HG02642 (cell line): ENCODE results near the gene PDK2.

Experiments used
- ATAC-seq: cut with Tn5 transposase; IDR thresholded peaks from one replicate; pipeline ENCODE4 v1.9.1; 2021; ENCODE audit warnings: mild to moderate bottlenecking; ENCODE audit not compliant: unreplicated experiment, poor library complexity

Gene PDK2

DNA sequence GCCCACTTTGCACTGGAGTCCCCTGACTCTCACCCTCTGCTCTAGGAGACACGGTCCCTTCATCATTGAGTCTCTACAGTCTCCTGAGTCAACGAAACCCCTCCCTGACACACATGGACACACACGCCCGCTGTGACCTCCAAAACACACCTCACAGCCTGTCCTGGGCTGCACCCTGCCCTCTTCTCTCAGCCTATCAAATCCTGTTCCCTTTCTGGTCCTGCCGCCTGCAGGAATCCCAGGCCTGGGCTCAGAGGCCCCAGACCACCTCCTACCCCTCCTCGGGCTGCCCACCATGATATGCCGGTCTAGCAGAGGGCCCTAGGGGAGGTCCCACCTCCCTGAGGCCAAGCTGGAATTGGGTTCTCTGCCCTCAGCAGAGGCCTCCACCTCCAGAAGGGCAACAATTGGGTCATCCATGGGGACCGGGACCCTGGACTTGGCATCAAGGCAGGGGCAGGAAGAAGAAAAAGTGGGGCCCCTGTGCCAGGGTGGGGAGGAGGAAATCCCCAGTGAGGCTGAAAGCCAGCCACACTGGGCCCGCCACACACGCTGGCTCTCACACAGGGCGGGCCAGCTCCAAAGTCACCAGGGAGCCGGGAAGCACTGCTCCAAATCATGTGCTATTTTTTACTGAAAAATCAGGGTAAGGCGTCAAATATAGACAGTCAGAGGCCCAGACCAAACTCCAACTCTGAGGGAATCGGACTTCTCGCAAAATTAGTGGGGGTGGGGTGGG is 51.9 kb downstream of the PDK2 start:
- ATAC-seq, result no peak

DNA sequence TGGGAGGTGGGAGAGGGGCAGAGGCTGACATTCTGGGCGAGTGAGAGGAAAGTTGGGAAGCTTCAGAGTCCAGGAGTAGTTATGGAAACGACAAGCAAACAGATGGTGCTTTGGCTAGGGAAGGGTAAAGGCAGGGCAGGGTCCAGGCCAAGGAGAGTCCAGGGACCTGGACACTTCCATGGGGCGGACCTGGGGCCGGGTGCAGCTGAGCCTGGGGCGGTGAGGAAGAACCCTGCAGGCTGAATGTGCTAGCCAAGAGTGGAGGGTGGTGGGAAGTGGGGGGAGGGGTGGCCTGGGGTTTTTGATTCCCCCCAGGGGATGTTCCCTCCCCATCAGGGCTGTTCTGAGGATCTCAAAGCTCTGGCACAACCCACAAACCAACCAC is 52.7 kb downstream of the PDK2 start:
- no peak for ATAC-seq

DNA sequence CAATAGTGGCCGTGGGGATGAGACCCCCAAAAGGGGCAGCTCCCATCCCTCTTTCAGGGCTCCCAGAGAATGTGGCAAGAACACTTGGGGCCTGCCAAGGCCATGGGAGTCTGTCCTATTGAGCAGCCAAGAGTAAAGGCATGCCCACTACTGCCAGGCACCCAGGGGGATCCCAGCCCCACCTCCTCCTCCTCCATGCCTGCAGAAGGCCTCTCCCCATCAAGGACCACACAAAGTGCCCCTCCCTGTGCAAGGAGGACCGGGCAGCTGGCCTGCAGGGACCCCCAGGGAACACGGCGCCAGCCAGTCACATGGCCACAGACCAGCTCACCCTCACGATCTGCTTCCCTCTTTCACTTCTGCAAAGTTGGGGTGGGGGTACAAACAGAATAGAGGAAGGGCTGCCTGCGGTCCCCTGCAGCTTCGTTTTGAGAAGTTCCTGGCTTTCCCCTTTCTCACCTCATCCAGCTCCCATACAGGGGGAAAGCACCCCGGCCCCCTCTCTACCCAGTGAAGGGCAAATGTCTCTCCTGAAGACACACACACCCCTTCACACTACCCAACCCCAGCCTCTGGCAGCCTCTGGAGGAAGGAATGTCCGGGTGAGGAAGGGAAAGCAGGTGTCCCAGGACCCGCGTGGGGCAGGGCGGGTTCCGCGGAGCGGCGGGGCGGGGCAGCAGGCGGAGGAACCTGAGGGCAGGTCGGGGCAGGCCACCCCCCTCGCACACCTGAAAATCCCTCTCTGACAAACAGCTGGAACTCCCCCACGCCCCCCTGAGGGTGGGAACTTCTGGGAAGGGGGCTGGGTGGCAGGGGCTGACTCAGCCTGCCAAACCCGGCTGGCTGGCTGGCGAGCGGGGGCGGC is 53.3 kb downstream of the PDK2 start:
- ATAC-seq, result peak; percentile 33

DNA sequence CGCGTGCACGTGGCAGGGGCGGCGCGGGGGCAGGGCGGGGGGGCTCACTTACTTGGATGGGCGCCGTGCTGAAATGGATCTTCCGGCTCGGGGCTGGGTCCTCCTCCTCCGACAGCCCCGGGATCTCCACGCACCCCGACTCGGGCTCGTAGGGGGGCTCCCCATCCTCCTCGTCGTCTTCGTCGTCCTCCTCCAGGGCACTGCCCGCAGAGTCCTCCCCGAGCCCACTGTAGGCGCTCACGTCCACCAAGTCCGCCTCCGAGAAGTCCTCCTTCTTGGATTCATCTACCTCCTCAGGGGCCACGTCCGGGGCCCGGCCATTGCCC is 53.9 kb downstream of the PDK2 start:
- ATAC-seq, result no peak

DNA sequence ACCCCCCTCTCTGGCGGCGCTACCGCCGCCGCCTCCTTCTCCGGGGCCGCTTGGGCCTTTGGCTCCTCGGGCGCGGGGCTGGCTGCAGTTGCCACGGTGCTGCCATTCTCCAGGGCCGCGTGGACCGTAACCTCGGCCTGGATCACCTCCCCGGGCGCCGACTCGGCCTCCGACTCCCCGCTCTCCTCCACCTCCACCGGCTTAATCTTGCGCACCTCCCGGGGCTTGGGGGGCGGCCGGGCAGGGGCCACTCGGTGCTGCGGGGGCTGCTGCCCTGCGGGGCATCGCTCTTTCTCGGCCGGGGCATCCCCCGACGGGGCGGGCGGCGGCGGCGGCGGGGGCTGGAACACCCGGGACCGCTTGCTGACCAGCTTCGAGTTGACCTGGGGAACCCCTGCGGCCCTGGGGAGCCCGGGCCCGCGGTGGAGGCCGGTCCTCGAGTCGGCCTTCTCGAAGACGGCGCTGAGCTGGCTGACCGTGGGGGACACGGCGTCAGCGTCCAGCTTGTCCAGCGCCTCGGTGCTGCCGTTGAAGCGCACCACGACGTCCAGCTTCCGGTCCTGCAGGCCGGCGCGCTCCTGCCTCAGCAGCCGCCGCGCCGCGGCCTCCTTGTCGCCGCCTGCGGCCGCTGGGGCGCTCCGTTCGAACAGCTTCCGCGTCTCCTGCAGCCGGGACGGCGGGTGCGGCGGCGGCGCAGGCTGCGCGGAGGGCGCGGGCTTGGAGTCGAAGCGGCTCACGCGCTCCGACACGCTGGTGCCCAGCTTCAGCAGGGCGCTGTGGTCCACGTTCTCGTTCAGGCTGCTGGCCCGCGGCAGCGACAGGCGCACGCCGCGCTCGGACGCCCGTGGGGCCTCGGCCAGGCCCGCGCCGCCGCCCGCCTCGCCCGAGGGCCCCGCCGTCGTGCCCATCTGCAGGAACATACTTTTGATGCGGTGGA is 54.5 kb downstream of the PDK2 start:
- no peak for ATAC-seq

DNA sequence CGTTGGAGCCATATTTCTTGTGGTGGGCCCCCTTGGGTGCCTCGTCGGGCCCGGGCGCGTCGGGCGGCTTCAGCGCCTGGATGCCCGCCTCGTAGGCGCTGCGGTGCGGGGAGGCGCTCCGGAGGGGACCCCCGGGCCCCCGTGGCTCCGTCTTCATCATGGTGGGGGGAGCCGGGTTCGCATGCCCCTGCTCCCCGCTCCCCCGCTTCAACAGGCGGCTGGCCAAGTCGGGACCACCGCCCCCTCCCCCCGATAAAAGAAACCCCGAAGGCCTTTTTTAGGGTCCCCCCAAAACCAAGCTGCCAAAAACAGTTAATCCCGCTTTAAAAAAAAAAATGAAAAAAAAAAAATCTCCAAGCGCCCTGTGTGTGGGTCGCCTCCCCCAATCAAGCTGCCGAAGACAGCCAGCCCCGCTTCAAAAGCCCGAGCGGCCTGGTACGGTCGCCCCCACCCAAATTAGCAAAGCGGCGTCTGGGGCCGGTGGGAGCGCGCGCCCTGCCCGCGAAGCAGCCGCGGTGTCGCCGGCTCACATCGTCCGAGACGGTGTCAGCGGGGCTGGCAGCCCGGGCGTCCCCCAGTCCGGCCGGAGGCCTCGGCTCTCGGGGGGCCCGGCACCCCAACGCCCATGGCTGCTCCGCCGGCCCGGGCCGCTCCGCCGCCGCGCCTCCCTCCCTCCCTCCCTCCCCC is 55.3 kb downstream of the PDK2 start, which contains the start of gene PPP1R9B:
TSS of gene PPP1R9B (minus strand) at position 324 of the 687 bp plus-strand sequence. CDS start at position 160, 164 bp downstream.
- no peak for ATAC-seq

DNA sequence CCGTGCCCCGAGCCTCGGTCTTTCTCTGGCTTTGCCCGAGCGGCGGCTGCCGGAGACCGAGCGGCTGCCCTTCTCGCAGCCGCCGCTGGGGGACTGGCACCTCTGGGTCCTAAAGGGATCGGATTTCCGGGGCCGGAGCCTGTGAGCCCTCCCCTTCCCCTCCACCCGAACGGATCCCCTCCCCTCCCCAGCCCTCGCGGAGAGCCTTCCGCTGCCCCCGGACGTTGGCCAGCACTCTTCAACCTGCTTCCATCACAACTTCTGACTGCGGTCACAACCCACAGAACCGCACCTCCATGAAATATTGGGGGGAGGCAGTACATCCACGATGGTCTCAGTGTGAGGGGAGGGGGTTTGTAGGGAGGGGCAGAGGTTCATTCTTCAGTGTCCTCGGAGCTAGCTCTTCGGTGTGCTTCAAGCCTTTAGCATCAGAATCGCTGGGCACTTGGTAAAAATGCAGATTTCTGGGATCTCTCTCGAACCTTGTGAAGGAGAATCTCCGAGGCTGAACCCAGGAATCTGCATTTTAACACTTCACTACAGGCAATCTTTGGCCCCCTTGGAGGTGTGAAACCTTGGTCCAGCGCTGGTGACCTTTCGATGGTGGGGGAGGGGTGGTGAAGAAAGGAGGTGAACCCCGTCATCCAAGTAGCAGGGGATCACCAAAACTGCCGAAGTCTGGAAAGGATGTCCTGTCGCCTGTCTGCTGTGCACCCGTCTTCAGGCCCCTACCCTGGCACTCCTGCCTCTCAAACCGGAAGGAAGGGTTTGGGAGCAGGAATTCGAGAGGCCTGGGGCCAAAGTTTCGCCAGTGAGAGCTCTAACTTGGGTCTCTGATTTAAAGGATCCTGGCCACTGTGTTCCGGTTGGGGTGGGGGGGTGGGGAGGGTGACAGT is 56.1 kb downstream of the PDK2 start:
- ATAC-seq, result peak; percentile 39

DNA sequence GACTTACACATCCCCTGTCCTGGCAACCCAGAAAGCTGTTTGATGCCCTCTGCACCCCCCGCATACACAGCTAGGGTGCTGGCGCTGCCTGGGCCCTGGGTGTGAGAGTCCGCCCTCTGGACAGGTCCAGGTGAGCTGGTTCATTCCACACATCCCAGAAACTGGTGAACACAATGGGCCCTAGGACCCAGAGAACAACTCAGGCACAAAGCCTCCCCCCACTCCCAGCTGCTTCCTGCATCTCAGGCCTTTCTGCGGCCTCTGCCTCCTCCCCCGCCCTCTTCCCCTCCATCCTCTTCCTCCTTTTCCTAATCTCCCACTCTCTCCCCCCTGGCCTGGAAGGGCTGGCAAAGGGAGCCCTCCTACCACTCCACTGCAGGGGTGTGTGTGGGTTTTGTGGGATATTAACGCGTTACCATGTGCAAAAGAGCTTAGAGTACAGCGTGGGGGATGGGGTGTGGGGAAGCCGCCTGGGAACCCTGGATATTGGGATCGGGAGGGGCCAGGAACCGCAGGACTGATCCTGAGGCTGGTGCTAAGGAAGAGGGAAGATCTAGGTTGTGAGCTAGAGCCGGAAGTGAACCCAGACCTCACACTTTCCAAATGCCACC is 56.9 kb downstream of the PDK2 start:
- ATAC-seq, result peak; percentile 26

DNA sequence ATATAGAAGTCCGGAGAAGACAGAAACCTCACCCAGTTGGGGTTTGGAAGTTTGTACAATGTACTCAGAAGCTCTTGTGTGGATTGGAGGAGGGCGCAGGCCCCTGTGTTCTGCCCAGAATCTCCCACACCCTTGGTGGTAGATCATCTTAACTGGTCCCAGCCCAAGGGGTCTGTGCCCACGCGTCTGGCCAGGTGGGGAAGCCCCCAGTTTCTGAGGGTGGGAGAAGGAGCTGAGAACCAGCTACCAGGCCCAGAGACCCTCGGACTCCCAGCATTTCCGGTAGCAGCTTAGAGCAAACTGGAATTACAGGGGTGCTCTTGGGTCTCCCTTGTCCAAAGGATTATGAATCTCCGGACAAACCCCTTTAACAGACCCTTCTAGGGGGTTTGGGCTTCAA is 57.6 kb downstream of the PDK2 start:
- ATAC-seq, result no peak

DNA sequence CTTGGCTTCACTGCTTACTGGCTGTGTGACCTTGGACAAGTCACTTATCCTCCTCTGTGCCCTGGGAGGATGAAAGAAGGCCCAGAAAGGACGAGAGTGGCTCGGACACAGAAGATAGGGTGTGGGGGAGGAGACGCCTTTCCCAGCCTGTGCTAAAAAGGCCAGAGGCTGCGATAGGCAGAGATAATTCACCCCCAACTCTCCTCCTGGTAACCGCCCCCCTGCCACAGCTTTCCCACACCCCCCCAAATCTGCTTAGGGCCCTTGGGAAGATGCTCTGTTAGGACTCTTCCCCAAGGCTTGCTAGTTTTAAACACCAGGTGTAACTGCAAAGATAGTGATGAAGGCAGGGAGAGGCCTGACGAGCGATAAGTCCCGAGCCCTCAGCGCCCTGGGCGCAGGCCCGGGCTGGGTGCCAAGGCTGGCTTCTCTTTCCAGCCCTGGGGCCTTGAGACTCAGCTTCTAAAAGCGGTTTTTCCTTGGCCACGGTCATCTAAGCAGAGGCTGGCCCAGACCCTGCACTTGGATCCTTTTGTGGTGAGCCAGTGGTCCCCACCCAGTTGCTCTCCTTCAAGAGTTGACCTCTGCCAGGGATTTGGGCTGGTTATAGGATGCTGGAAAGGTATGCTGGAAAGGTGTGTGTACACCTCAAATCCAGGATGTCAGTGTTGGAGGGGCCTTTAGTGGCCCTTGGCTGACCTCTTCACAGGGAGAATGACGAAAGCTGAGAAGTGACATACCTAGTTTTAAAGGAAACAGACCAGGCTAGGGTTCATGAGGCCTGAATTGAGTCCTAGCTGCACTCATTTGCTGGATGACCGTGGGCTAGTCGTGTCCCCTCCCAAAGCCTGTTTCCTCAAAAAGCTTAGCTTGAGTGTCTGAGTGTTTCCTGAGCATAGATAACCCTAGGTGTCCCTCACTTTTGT is 58.8 kb downstream of the PDK2 start:
- ATAC-seq, result no peak

DNA sequence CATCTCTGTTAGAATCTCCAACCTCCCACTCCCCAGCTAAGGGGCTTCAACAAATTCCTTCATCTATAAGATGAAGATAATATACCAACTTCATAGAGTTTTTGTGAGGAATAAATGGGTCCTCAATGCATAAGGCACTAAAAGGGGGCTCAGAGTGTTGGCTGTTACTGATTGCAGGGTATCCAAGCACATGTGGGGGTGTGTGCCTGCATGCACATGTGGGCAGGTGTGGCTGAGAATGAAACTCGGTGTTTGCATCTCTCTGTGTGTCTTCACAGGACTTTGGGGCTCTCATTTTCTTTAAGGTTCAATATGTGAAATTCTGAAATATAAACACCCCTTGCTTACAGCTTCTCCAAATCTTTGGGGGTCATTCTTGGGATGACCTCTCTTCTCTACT is 59.5 kb downstream of the PDK2 start:
- peak; percentile 33 for ATAC-seq

DNA sequence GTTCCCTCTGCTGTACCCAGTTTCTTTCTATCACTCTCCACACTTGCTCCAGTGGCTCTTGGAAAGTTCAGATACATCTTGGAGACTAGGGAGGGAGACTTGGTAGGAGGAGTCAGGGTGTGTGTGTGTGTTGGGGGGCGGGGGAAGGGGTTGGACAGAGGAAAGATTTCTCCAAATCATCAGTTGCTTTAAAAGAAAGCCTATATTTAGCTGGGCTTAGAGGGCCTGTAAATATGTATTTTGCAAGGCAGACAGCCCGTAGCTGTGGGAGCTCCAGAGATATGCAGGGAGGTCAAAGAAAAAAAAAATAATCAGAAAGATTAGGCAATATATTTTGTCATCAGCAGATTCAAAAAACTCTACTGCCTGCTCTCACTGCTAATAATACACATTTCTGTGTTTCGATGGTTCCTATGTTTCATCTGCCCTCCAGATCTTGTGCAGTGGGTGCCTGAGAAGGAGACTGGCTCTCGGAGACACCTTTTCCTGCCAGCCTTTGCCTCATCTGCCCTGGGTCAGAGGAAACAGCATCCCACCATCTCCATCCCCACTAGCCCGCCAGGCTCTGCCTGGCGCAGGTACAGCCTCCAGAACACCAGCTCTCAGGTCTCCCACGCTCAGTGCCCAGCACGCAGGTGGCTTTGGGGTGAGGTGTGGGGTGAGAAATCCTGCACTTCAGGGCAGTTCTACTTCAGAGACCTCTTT is 60.1 kb downstream of the PDK2 start:
- no peak for ATAC-seq

DNA sequence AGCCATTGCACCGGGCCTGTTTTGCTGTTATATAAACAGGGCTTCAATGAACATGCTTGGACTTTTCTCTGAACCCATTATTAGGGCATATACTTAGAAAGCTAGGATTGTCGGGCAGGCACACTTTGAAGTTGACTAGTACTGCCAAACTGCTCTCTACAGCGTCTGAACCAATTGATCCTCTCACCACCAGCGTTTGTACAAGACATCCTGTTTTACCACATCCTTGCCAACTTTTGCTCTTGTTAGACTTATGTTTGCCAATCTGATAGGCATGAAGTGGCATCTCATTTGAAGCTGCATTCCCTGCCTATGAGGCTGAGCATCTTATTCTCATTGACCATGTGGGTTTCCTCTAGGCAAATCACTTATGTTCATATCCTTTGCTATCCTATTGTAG is 62.7 kb downstream of the PDK2 start:
- no peak for ATAC-seq

DNA sequence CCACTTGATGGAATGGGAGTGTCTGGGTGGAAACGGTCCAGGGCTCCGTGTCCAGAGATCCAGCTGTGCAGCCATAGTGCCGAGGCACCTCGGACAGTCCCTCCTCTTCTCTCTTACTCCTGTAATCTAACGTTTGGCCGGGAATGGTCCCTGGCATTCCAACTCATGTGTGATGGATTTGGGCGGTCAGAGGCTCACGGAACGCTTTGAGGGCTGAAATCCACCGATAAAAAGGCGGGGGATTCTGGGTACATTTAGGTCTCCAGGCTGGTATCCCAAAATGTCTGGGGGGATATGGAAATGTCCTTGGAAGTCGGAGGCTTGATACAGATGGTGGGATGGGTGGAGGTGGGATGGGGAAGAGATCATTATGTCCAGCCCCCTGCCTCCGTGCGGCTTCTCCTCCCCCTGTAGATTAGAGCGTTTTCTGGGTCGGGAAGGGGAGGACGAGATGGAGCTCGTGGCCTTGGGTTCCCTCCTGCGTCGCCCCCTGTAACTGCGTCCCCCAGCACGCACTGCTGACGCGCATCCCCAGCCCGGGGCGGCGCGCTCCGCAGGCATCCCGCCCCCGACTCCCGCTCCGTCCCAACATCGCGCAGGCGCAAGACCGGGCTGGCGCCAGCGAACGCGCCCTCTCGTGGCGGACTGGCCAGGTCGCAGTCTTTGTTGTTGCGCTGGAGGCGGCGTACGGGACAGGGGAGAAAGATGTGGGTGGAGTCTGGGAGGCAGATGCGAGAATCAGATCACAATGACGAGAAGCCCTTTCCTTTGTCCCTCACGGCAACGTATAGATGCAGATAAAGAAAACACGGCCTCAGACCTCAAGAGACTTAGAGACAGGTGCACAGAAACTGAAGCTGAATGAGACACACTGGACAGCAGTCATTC is 66.1 kb downstream of the PDK2 start:
- ATAC-seq, result peak; percentile 88
